HG03469 (cell line): ENCODE results near the gene GMCL2.

Source experiments
- ATAC-seq: cut with Tn5 transposase; IDR thresholded peaks from one replicate; pipeline ENCODE4 v1.9.1; 2021; ENCODE audit warnings: mild to moderate bottlenecking, moderate library complexity, moderate number of reproducible peaks; ENCODE audit not compliant: unreplicated experiment

GMCL2 gene

GRCh38 chr5:178145965-178146820, 41.0 kb downstream of the GMCL2 start:
- ATAC-seq: no peak

GRCh38 chr5:178143901-178144300, 43.3 kb downstream of the GMCL2 start:
- no peak for ATAC-seq

- no peak for ATAC-seq
Measured at GRCh38 chr5:178143246-178143645, 43.9 kb downstream of the GMCL2 start.

GRCh38 chr5:178142642-178143041, 44.5 kb downstream of the GMCL2 start:
- ATAC-seq: no peak

GRCh38 chr5:178141550-178141949, 45.6 kb downstream of the GMCL2 start:
- ATAC-seq: no peak

GRCh38 chr5:178137991-178138390, 49.2 kb downstream of the GMCL2 start:
- no peak for ATAC-seq

- ATAC-seq: no peak
Measured at GRCh38 chr5:178136990-178137389, 50.2 kb downstream of the GMCL2 start.
